HEK293 (cell line): ENCODE measurements around the gene PALD1.

ENCODE experiments used
- HOXA7 ChIP-seq: sonication (generic); formaldehyde crosslinking; IDR thresholded peaks from 2 replicates; pipeline ENCODE4 v1.8.1; 2022; ENCODE audit warnings: missing genetic modification reagents, borderline replicate concordance
- ZXDB ChIP-seq: fragments of 450-650 bp; formaldehyde crosslinking; IDR thresholded peaks from 2 replicates; pipeline ENCODE4 v1.5.1; 2016; ENCODE audit warnings: missing biosample characterization, missing genetic modification characterization
- TF ChIP-seq, protein P1 (sequence below): fragments of 450-650 bp; formaldehyde crosslinking; IDR thresholded peaks from 2 replicates; pipeline ENCODE4 v1.5.1; 2016; ENCODE audit warnings: missing biosample characterization, missing genetic modification characterization

DNA sequence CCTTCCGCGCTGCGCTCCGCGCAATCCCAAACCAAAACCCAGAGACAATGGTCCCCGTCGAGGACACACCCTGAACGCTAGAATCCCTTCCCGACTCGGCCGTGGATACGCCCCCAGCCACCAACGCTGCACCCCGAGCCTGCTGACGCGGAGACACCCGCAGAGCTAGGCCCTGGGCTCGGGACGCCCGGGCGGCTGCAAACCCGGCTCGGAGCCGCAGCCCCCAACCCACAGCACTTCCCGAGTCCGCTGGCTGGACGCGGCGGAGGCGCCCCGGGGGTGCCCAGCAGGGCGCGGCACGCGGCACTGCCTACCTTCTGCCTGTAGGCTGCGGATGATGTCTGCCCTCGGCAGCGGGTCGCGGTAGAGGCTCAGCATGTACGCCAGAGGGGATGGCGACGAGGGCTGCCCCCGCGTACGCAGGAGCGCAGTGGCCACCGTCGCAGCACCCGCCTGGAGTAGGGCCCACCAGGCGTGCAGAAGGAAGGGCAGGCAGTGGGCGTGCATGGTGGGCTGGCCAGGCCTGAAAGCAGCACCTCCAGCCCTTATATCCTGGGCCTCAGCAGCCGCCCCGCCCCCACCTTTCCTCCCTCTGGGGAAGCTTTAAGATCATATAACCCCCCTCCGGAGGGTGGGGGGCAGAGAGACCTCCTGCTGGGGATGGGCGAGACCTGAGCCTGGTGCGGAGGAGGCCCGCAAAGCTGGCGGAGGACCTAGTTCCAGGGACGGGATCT lies 37.2 kb upstream of the PALD1 start, which contains the start of gene NODAL:
- TF ChIP-seq, protein P1, sequence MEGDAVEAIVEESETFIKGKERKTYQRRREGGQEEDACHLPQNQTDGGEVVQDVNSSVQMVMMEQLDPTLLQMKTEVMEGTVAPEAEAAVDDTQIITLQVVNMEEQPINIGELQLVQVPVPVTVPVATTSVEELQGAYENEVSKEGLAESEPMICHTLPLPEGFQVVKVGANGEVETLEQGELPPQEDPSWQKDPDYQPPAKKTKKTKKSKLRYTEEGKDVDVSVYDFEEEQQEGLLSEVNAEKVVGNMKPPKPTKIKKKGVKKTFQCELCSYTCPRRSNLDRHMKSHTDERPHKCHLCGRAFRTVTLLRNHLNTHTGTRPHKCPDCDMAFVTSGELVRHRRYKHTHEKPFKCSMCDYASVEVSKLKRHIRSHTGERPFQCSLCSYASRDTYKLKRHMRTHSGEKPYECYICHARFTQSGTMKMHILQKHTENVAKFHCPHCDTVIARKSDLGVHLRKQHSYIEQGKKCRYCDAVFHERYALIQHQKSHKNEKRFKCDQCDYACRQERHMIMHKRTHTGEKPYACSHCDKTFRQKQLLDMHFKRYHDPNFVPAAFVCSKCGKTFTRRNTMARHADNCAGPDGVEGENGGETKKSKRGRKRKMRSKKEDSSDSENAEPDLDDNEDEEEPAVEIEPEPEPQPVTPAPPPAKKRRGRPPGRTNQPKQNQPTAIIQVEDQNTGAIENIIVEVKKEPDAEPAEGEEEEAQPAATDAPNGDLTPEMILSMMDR = no peak
- TF ChIP-seq ZXDB (no peak), HOXA7 (CRISPR knock-in tag) (no peak)
